ENCODE results near the gene SLC7A1. TPM values are rescaled to one million over a fixed set of nuclear protein-coding genes. Genes with fewer than 3 reads are reported as not detected.

The SLC7A1 gene
- total RNA-seq, 1 donor from 2014 or later, result 85.0 TPM

- Mint-ChIP-seq H3K36me3 (ENCODE audit: low read depth) (no peaks in the 10 kb centered on the region), H3K4me1 (peaks cover 11% of the 10 kb centered on the region), H3K4me3 (no peak overlapping the region), H3K27ac (no peak overlapping the region), H3K9me3 (no peaks in the 10 kb centered on the region), H3K27me3 (peaks cover 16% of the 10 kb centered on the region)
- ChIA-PET POLR2A (interaction anchor here (0.7 kb wide), 1 partner anchor 12 kb away, joined by 10 read pairs; no protein-coding TSS in a partner anchor), CTCF (interaction anchor here (2.0 kb wide), 1 partner anchor 10 kb away, joined by 10 read pairs; no protein-coding TSS in a partner anchor)
- no peak for TF ChIP-seq CTCF (IDR thresholded peaks at IDR 0.05)
- DNase-seq (no peak), ATAC-seq (ENCODE audit: low read depth) (no peak)
- intact Hi-C loops (cut with micrococcal nuclease), result no loop called here
Measured at GRCh38 chr13:29483211-29483610, 112.3 kb downstream of the SLC7A1 start.

DNA sequence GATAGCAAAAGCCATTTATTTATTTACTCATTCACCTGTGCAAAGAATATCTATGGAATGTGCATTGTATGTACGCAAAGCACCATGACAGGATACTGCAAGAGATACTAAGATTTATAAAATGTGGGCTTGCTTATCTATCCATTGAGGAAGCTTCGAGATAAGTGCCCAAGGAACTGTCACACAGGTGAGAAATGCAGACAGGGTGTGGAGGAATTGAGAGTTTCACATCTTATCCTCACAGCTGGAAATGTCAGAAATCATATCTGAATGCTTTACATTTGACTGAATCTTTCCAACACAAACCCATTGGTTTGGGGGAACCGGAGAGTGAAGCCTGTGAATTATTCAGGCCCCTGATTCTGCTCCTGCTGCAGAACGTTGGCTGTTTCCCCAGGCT, 113.0 kb downstream of the SLC7A1 start:
- Mint-ChIP-seq H3K9me3 (no peaks in the 10 kb centered on the region), H3K27ac (no peak overlapping the region), H3K4me1 (peaks cover 11% of the 10 kb centered on the region), H3K36me3 (ENCODE audit: low read depth) (no peaks in the 10 kb centered on the region), H3K4me3 (no peak overlapping the region), H3K27me3 (peaks cover 18% of the 10 kb centered on the region)
- ATAC-seq (ENCODE audit: low read depth), result no peak
- intact Hi-C loops (cut with micrococcal nuclease), result no loop called here
- POLR2A ChIA-PET, result no interaction called here
- DNase-seq, result no peak
- TF ChIP-seq CTCF (IDR thresholded peaks at IDR 0.05), result no peak
- CTCF ChIA-PET, result interaction anchor here (0.6 kb wide), 1 partner anchor 26 kb away, joined by 4 read pairs; no protein-coding TSS in a partner anchor

DNA sequence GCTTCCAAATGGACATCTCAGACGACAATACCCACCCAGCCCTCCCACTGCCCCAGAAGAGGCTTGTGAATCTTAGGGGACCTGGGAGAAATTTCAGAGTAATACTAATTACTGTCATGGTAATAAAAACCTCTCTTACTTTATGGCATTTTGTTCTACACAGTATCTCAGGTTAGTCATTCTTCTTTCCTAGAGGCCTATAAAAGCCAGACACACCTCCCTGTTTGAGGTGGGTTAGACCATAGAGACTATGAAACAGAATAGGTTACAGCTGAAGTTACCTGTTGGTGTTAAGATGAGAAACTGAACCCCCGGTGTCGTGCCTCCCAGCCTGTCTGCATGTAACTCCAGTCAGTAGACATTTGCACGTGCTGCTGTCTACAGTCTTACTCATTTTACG, 113.9 kb downstream of the SLC7A1 start:
- H3K27ac Mint-ChIP-seq, result no peak overlapping the region
- intact Hi-C loops (cut with micrococcal nuclease), result no loop called here
- no peak for TF ChIP-seq CTCF (IDR thresholded peaks at IDR 0.05)
- peaks cover 11% of the 10 kb centered on the region for H3K4me1 Mint-ChIP-seq
- ATAC-seq (ENCODE audit: low read depth), result no peak
- no peaks in the 10 kb centered on the region for H3K9me3 Mint-ChIP-seq
- H3K4me3 Mint-ChIP-seq, result no peak overlapping the region
- no peak for DNase-seq
- peaks cover 21% of the 10 kb centered on the region for H3K27me3 Mint-ChIP-seq
- ChIA-PET POLR2A (no interaction called here), CTCF (interaction anchor here (0.6 kb wide), 1 partner anchor 27 kb away, joined by 4 read pairs; no protein-coding TSS in a partner anchor)
- no peaks in the 10 kb centered on the region for H3K36me3 Mint-ChIP-seq (ENCODE audit: low read depth)

- Mint-ChIP-seq H3K27ac (no peak overlapping the region), H3K27me3 (peaks cover 21% of the 10 kb centered on the region), H3K9me3 (no peaks in the 10 kb centered on the region), H3K36me3 (ENCODE audit: low read depth) (no peaks in the 10 kb centered on the region), H3K4me1 (peaks cover 11% of the 10 kb centered on the region), H3K4me3 (no peak overlapping the region)
- ATAC-seq (ENCODE audit: low read depth) (no peak), DNase-seq (no peak)
- ChIA-PET CTCF (interaction anchor here (0.6 kb wide), 1 partner anchor 8 kb away, joined by 4 read pairs; no protein-coding TSS in a partner anchor), POLR2A (no interaction called here)
- intact Hi-C loops (cut with micrococcal nuclease), result no loop called here
- no peak for TF ChIP-seq CTCF (IDR thresholded peaks at IDR 0.05)
Measured at GRCh38 chr13:29480893-29481525, 114.5 kb downstream of the SLC7A1 start.

- ChIA-PET POLR2A (no interaction called here), CTCF (no interaction called here)
- no peaks in the 10 kb centered on the region for H3K36me3 Mint-ChIP-seq (ENCODE audit: low read depth)
- DNase-seq (no peak), ATAC-seq (ENCODE audit: low read depth) (no peak)
- H3K27ac Mint-ChIP-seq, result no peak overlapping the region
- peaks cover 21% of the 10 kb centered on the region for H3K27me3 Mint-ChIP-seq
- no peaks in the 10 kb centered on the region for H3K9me3 Mint-ChIP-seq
- intact Hi-C loops (cut with micrococcal nuclease), result loop anchor here (10.0 kb wide), 1 partner anchor 1565 kb away; no protein-coding TSS in a partner anchor
- no peak for TF ChIP-seq CTCF (IDR thresholded peaks at IDR 0.05)
- H3K4me1 Mint-ChIP-seq, result peaks cover 11% of the 10 kb centered on the region
- H3K4me3 Mint-ChIP-seq, result no peak overlapping the region
Measured at GRCh38 chr13:29479716-29480492, 115.6 kb downstream of the SLC7A1 start.

Data from activated B cell treated with CpG ODN at 0.5 μM for 24 hours (primary cell).